Astrocyte (in vitro differentiated cells and primary cell): ENCODE data around the gene FCN2. TPM values are rescaled to one million over a fixed set of nuclear protein-coding genes. Genes with fewer than 3 reads are reported as not detected.
A peak's percentile ranks its signal among the peaks of the same experiment; 100 is the strongest.

Source experiments
- DNase-seq: peaks from one replicate; pipeline ENCODE4 v3.0.0-alpha.2; 2010; ENCODE audit warnings: low read depth
- FAIRE-seq: peaks from 2 replicates; lab custom pipeline; 2011; peaks lifted over from hg19 to GRCh38; lab: Jason Lieb, UNC
- H2AFZ ChIP-seq: 2 replicates; pipeline ENCODE4 v1.6.0; 2012; ENCODE audit warnings: low read depth, low read length, inconsistent platforms
- H3K27ac ChIP-seq: 2 replicates; pipeline ENCODE4 v1.5.1; 2011; ENCODE audit warnings: low read depth, low read length, inconsistent platforms
- H3K27me3 ChIP-seq: 2 replicates; pipeline ENCODE4 v1.6.0; 2011; ENCODE audit warnings: low read length, inconsistent platforms; ENCODE audit not compliant: insufficient read depth
- H3K36me3 ChIP-seq: 2 replicates; pipeline ENCODE4 v1.5.1; 2011; ENCODE audit warnings: low read length, inconsistent platforms; ENCODE audit not compliant: insufficient read depth
- H3K4me1 ChIP-seq: 2 replicates; pipeline ENCODE4 v1.5.1; 2011; ENCODE audit warnings: low read length, inconsistent platforms; ENCODE audit not compliant: insufficient read depth
- H3K4me2 ChIP-seq: 2 replicates; pipeline ENCODE4 v1.6.0; 2012; ENCODE audit warnings: low read length, inconsistent platforms
- H3K4me3 ChIP-seq: 2 replicates; pipeline ENCODE4 v1.5.1; 2011; ENCODE audit warnings: low read depth, mild to moderate bottlenecking, low read length, inconsistent platforms; ENCODE audit not compliant: insufficient read depth
- H3K79me2 ChIP-seq: 2 replicates; pipeline ENCODE4 v1.6.0; 2012; ENCODE audit warnings: mild to moderate bottlenecking, low read length, inconsistent platforms; ENCODE audit not compliant: insufficient read depth
- H3K9ac ChIP-seq: 2 replicates; pipeline ENCODE4 v1.6.0; 2012; ENCODE audit warnings: mild to moderate bottlenecking, low read length, inconsistent platforms
- H3K9me3 ChIP-seq: 2 replicates; pipeline ENCODE4 v1.5.1; 2012; ENCODE audit warnings: low read depth, mild to moderate bottlenecking, low read length, inconsistent platforms; ENCODE audit not compliant: insufficient read depth
- H4K20me1 ChIP-seq: 2 replicates; pipeline ENCODE4 v1.6.0; 2012; ENCODE audit warnings: low read length, inconsistent platforms; ENCODE audit not compliant: insufficient read depth
- H3K27ac Mint-ChIP-seq: one replicate; pipeline ENCODE4 v1.8.0; 2021; ENCODE audit warnings: mild to moderate bottlenecking, mixed read lengths; ENCODE audit not compliant: unreplicated experiment
- H3K27me3 Mint-ChIP-seq: one replicate; pipeline ENCODE4 v1.8.0; 2021; ENCODE audit warnings: low read depth, mixed read lengths; ENCODE audit not compliant: unreplicated experiment
- H3K36me3 Mint-ChIP-seq: one replicate; pipeline ENCODE4 v1.8.0; 2021; ENCODE audit warnings: low read depth, mixed read lengths; ENCODE audit not compliant: unreplicated experiment
- H3K4me1 Mint-ChIP-seq: one replicate; pipeline ENCODE4 v1.8.0; 2021; ENCODE audit warnings: low read depth, mixed read lengths; ENCODE audit not compliant: unreplicated experiment
- H3K4me3 Mint-ChIP-seq: one replicate; pipeline ENCODE4 v1.8.0; 2021; ENCODE audit warnings: mild to moderate bottlenecking, moderate library complexity, mixed read lengths; ENCODE audit not compliant: unreplicated experiment
- H3K9me3 Mint-ChIP-seq: one replicate; pipeline ENCODE4 v1.8.0; 2021; ENCODE audit warnings: mild to moderate bottlenecking, mixed read lengths; ENCODE audit not compliant: unreplicated experiment
- EZH2 ChIP-seq: IDR thresholded peaks from 2 replicates; pipeline ENCODE4 v1.6.1; 2012; ENCODE audit warnings: mild to moderate bottlenecking, low read length, inconsistent platforms; ENCODE audit not compliant: insufficient read depth
- total RNA-seq: library from RNA; stranded (reverse); gene quantifications from 2 replicates; pipeline ENCODE4 v1.2.1, GENCODE V29; 2021
- TF ChIP-seq, protein P1 (sequence below): IDR thresholded peaks from 2 replicates; pipeline ENCODE4 v1.5.1; 2011; ENCODE audit warnings: low read depth, mild to moderate bottlenecking, inconsistent platforms, low read length, moderate library complexity; ENCODE audit not compliant: insufficient read depth

Gene FCN2
- total RNA-seq, 1 donor from 2014 or later, result not detected

DNA sequence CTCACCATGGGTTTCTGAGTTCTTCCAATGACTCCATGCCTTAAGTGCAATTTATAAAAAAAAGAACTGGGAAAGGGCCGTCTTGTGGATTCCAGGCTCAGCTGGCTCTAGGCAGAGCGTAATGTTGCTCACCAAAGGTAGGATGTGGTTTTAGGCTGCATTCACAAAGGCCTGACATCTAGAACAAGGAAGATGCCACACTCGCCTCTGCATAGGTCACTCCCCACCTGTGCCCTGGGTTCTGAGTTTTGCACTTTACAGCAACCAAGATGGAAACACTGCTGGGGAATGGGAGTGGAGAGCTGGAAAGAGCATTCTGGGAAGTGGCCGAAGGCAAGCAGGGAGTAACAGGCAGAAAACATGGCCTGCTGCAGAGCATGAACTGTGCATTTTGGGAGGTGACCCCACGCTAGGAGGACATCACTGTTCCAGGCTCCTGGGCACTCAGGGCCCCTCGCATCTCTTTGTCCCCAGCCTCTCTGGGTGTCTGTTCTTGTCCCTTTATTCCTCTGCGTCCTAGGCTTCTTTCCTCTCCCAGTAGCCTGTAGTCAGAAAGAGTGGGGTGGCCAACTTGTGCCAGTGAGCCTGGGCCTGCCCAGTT lies 12.3 kb downstream of the FCN2 start:
- H3K36me3 ChIP-seq, result no peaks in the 10 kb centered on the region
- no peak for TF ChIP-seq EZH2
- TF ChIP-seq, protein P1, sequence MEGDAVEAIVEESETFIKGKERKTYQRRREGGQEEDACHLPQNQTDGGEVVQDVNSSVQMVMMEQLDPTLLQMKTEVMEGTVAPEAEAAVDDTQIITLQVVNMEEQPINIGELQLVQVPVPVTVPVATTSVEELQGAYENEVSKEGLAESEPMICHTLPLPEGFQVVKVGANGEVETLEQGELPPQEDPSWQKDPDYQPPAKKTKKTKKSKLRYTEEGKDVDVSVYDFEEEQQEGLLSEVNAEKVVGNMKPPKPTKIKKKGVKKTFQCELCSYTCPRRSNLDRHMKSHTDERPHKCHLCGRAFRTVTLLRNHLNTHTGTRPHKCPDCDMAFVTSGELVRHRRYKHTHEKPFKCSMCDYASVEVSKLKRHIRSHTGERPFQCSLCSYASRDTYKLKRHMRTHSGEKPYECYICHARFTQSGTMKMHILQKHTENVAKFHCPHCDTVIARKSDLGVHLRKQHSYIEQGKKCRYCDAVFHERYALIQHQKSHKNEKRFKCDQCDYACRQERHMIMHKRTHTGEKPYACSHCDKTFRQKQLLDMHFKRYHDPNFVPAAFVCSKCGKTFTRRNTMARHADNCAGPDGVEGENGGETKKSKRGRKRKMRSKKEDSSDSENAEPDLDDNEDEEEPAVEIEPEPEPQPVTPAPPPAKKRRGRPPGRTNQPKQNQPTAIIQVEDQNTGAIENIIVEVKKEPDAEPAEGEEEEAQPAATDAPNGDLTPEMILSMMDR, result no peak
- Mint-ChIP-seq H3K4me1 (peaks cover 11% of the 10 kb centered on the region), H3K4me3 (no peak overlapping the region), H3K36me3 (peaks cover 3% of the 10 kb centered on the region), H3K27ac (no peak overlapping the region), H3K27me3 (peaks cover 14% of the 10 kb centered on the region), H3K9me3 (peaks cover 7% of the 10 kb centered on the region)
- no peaks in the 10 kb centered on the region for H3K79me2 ChIP-seq
- no peak for FAIRE-seq
- H2AFZ ChIP-seq, result no peak overlapping the region
- DNase-seq, result no peak
- H3K27ac ChIP-seq, result no peak overlapping the region
- H3K4me1 ChIP-seq, result peaks cover 20% of the 10 kb centered on the region
- no peaks in the 10 kb centered on the region for H3K9me3 ChIP-seq
- H3K4me2 ChIP-seq, result no peak overlapping the region
- no peak overlapping the region for H3K9ac ChIP-seq
- no peak overlapping the region for H3K4me3 ChIP-seq
- peaks cover 5% of the 10 kb centered on the region for H4K20me1 ChIP-seq
- H3K27me3 ChIP-seq, result no peaks in the 10 kb centered on the region

DNA sequence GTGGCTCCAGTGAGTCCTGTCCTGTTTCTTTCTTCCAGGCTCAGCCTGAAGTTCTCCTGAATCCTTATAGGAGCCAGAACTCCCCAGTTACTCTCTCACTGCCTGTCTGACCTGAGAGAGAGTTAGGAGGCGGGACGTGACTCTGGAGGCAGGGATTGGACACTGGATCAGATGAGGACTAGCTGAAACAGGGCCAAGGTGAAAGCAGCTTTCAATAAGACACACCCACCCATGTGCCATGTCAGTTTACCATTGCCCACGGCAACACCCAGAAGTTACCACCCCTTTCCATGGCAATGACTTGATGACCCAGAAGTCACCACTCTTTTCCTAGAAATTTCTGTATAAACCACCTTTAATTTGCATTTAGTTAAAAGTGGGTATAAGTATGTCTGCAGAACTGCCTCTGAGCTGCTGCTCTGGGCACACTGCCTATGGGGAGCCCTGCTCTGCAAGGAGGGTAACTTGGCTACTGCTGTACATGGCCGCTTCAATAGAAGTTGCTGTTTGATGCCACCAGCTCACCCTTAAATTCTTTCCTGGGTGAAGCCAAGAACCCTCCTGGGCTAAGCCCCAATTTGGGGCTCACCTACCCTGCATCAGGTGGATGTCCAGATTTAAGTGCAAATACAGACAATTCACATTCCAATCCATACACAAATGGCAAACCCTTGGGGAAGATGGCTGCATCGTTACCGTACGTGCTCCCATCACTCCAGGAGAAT lies 13.7 kb downstream of the FCN2 start:
- H3K27me3 Mint-ChIP-seq, result peaks cover 18% of the 10 kb centered on the region
- Histone ChIP-seq H3K36me3 (no peaks in the 10 kb centered on the region), H3K4me2 (no peak overlapping the region), H4K20me1 (peaks cover 5% of the 10 kb centered on the region), H3K4me1 (peaks cover 20% of the 10 kb centered on the region), H3K9ac (no peak overlapping the region), H3K4me3 (no peak overlapping the region), H3K79me2 (no peaks in the 10 kb centered on the region), H3K27ac (no peak overlapping the region), H3K27me3 (no peaks in the 10 kb centered on the region), H2AFZ (no peak overlapping the region), H3K9me3 (no peaks in the 10 kb centered on the region)
- H3K4me3 Mint-ChIP-seq, result no peak overlapping the region
- peaks cover 11% of the 10 kb centered on the region for H3K4me1 Mint-ChIP-seq
- TF ChIP-seq, protein P1, result no peak
- TF ChIP-seq EZH2, result no peak
- no peak for FAIRE-seq
- H3K9me3 Mint-ChIP-seq, result peaks cover 18% of the 10 kb centered on the region
- DNase-seq, result no peak
- no peak overlapping the region for H3K27ac Mint-ChIP-seq
- peaks cover 3% of the 10 kb centered on the region for H3K36me3 Mint-ChIP-seq

DNA sequence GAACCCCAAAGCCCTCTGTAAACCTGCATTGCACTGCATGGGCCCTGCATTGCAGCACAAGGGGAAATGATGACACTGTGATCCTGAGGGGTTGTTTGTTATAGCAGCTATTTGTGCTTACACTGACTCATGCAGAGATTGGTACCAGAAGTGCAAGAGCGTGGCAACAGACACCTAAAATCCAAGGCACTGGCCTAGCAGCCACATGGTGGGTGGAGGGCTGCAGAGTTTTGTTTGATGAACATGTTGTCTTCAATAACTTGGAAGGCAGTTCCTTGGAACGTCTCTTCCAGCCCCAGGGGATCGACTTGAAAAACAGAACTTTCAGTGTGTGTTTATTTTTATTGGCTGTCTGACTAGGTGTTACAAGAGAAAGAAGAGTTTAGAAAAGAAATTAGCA lies 14.5 kb downstream of the FCN2 start:
- Histone ChIP-seq H3K79me2 (no peaks in the 10 kb centered on the region), H3K27ac (no peak overlapping the region), H3K4me3 (no peak overlapping the region), H3K36me3 (no peaks in the 10 kb centered on the region), H3K27me3 (peaks cover 5% of the 10 kb centered on the region), H4K20me1 (peaks cover 5% of the 10 kb centered on the region), H3K4me2 (peak overlapping the region; percentile 41), H3K9me3 (no peaks in the 10 kb centered on the region), H3K9ac (no peak overlapping the region), H2AFZ (no peak overlapping the region), H3K4me1 (peaks cover 20% of the 10 kb centered on the region)
- peaks cover 3% of the 10 kb centered on the region for H3K36me3 Mint-ChIP-seq
- DNase-seq (peak; percentile 31), FAIRE-seq (no peak)
- no peak overlapping the region for H3K27ac Mint-ChIP-seq
- no peak overlapping the region for H3K4me3 Mint-ChIP-seq
- TF ChIP-seq, protein P1, result no peak
- no peak for TF ChIP-seq EZH2
- peaks cover 21% of the 10 kb centered on the region for H3K9me3 Mint-ChIP-seq
- peaks cover 11% of the 10 kb centered on the region for H3K4me1 Mint-ChIP-seq
- H3K27me3 Mint-ChIP-seq, result peaks cover 18% of the 10 kb centered on the region
